Measurements from ENCODE around the gene RBM33. TPM values are rescaled to one million over a fixed set of nuclear protein-coding genes. Genes with fewer than 3 reads are reported as not detected.

The RBM33 gene
- total and polyA plus RNA-seq, 4 donors, result 31.9 to 39.1 (median 35.2) TPM

GRCh38 chr7:155780884-155781283 lies 136.4 kb downstream of the RBM33 start:
- Histone ChIP-seq H3K27ac (ENCODE audit: low read depth, low read length) (no peak overlapping the region), H3K36me3 (ENCODE audit: control insufficient read depth, insufficient read depth, low read length) (peaks cover 51% of the 10 kb centered on the region), H3K4me1 (ENCODE audit: control insufficient read depth, insufficient read depth, low read length) (no peaks in the 10 kb centered on the region), H3K27me3 (ENCODE audit: control insufficient read depth, insufficient read depth, low read length) (no peaks in the 10 kb centered on the region), H3K4me3 (ENCODE audit: low read depth, low read length) (no peak overlapping the region), H3K9me3 (ENCODE audit: control insufficient read depth, insufficient read depth, low read length) (no peaks in the 10 kb centered on the region)
- WGBS (ENCODE audit: insufficient coverage), result 92% methylated on average over 10 of the region's 24 CpGs
- no peak for DNase-seq (ENCODE audit: low read depth in 4 of 6, low spot score in 6 of 6)

- Histone ChIP-seq H3K9me3 (ENCODE audit: control insufficient read depth, insufficient read depth, low read length) (no peaks in the 10 kb centered on the region), H3K4me1 (ENCODE audit: control insufficient read depth, insufficient read depth, low read length) (no peaks in the 10 kb centered on the region), H3K4me3 (ENCODE audit: low read depth, low read length) (no peak overlapping the region), H3K27me3 (ENCODE audit: control insufficient read depth, insufficient read depth, low read length) (no peaks in the 10 kb centered on the region), H3K27ac (ENCODE audit: low read depth, low read length) (no peak overlapping the region), H3K36me3 (ENCODE audit: control insufficient read depth, insufficient read depth, low read length) (peaks cover 46% of the 10 kb centered on the region)
- DNase-seq (ENCODE audit: low read depth in 4 of 6, low spot score in 6 of 6), result no peak
- 96% methylated on average over 7 of the region's 20 CpGs for WGBS (ENCODE audit: insufficient coverage)
Observed at GRCh38 chr7:155781433-155781832, 137.0 kb downstream of the RBM33 start.

- Histone ChIP-seq H3K9me3 (ENCODE audit: control insufficient read depth, insufficient read depth, low read length) (no peaks in the 10 kb centered on the region), H3K27me3 (ENCODE audit: control insufficient read depth, insufficient read depth, low read length) (peaks cover 4% of the 10 kb centered on the region), H3K4me3 (ENCODE audit: low read depth, low read length) (no peak overlapping the region), H3K36me3 (ENCODE audit: control insufficient read depth, insufficient read depth, low read length) (peaks cover 42% of the 10 kb centered on the region), H3K4me1 (ENCODE audit: control insufficient read depth, insufficient read depth, low read length) (peaks cover 2% of the 10 kb centered on the region), H3K27ac (ENCODE audit: low read depth, low read length) (no peak overlapping the region)
- DNase-seq (ENCODE audit: low read depth in 4 of 6, low spot score in 6 of 6), result no peak
- WGBS (ENCODE audit: insufficient coverage), result 85% methylated on average over 10 of the region's 10 CpGs
Observed at GRCh38 chr7:155782466-155782865, 138.0 kb downstream of the RBM33 start.

GRCh38 chr7:155785536-155785935 lies 141.1 kb downstream of the RBM33 start:
- no peaks in the 10 kb centered on the region for H3K9me3 ChIP-seq (ENCODE audit: control insufficient read depth, insufficient read depth, low read length)
- WGBS (ENCODE audit: insufficient coverage), result 83% methylated on average over 1 of the region's 10 CpGs
- no peak overlapping the region for H3K27ac ChIP-seq (ENCODE audit: low read depth, low read length)
- no peak overlapping the region for H3K4me3 ChIP-seq (ENCODE audit: low read depth, low read length)
- H3K4me1 ChIP-seq (ENCODE audit: control insufficient read depth, insufficient read depth, low read length), result peaks cover 7% of the 10 kb centered on the region
- H3K27me3 ChIP-seq (ENCODE audit: control insufficient read depth, insufficient read depth, low read length), result peaks cover 8% of the 10 kb centered on the region
- peaks cover 35% of the 10 kb centered on the region for H3K36me3 ChIP-seq (ENCODE audit: control insufficient read depth, insufficient read depth, low read length)
- DNase-seq (ENCODE audit: low read depth in 4 of 6, low spot score in 6 of 6), result no peak

- H3K27ac ChIP-seq (ENCODE audit: low read depth, low read length), result no peak overlapping the region
- H3K4me1 ChIP-seq (ENCODE audit: control insufficient read depth, insufficient read depth, low read length), result peaks cover 7% of the 10 kb centered on the region
- WGBS (ENCODE audit: insufficient coverage), result 78% methylated on average over 2 of the region's 10 CpGs
- H3K27me3 ChIP-seq (ENCODE audit: control insufficient read depth, insufficient read depth, low read length), result peaks cover 8% of the 10 kb centered on the region
- DNase-seq (ENCODE audit: low read depth in 4 of 6, low spot score in 6 of 6), result no peak
- H3K36me3 ChIP-seq (ENCODE audit: control insufficient read depth, insufficient read depth, low read length), result peaks cover 25% of the 10 kb centered on the region
- no peaks in the 10 kb centered on the region for H3K9me3 ChIP-seq (ENCODE audit: control insufficient read depth, insufficient read depth, low read length)
- no peak overlapping the region for H3K4me3 ChIP-seq (ENCODE audit: low read depth, low read length)
Observed at GRCh38 chr7:155786491-155786890, 142.0 kb downstream of the RBM33 start.

GRCh38 chr7:155787171-155787851 lies 142.8 kb downstream of the RBM33 start:
- H3K36me3 ChIP-seq (ENCODE audit: control insufficient read depth, insufficient read depth, low read length), result peaks cover 21% of the 10 kb centered on the region
- peak overlapping the region; percentile 31 for H3K4me3 ChIP-seq (ENCODE audit: low read depth, low read length)
- WGBS (ENCODE audit: insufficient coverage), result 1% methylated on average over 56 of the region's 68 CpGs
- peaks cover 8% of the 10 kb centered on the region for H3K27me3 ChIP-seq (ENCODE audit: control insufficient read depth, insufficient read depth, low read length)
- no peaks in the 10 kb centered on the region for H3K9me3 ChIP-seq (ENCODE audit: control insufficient read depth, insufficient read depth, low read length)
- H3K4me1 ChIP-seq (ENCODE audit: control insufficient read depth, insufficient read depth, low read length), result peaks cover 7% of the 10 kb centered on the region
- H3K27ac ChIP-seq (ENCODE audit: low read depth, low read length), result no peak overlapping the region
- DNase-seq (ENCODE audit: low read depth in 4 of 6, low spot score in 6 of 6), result no peak

GRCh38 chr7:155788616-155789000 lies 144.1 kb downstream of the RBM33 start:
- Histone ChIP-seq H3K36me3 (ENCODE audit: control insufficient read depth, insufficient read depth, low read length) (peaks cover 14% of the 10 kb centered on the region), H3K9me3 (ENCODE audit: control insufficient read depth, insufficient read depth, low read length) (no peaks in the 10 kb centered on the region), H3K4me1 (ENCODE audit: control insufficient read depth, insufficient read depth, low read length) (peaks cover 7% of the 10 kb centered on the region), H3K27me3 (ENCODE audit: control insufficient read depth, insufficient read depth, low read length) (peaks cover 8% of the 10 kb centered on the region), H3K27ac (ENCODE audit: low read depth, low read length) (no peak overlapping the region), H3K4me3 (ENCODE audit: low read depth, low read length) (no peak overlapping the region)
- no peak for DNase-seq (ENCODE audit: low read depth in 4 of 6, low spot score in 6 of 6)
- WGBS (ENCODE audit: insufficient coverage), result 88% methylated on average over 22 of the region's 22 CpGs

GRCh38 chr7:155789001-155789725 lies 144.7 kb downstream of the RBM33 start:
- H3K9me3 ChIP-seq (ENCODE audit: control insufficient read depth, insufficient read depth, low read length), result no peaks in the 10 kb centered on the region

GRCh38 chr7:155790666-155791065 lies 146.2 kb downstream of the RBM33 start:
- WGBS (ENCODE audit: insufficient coverage), result no CpG with 5 or more reads among the region's 8 CpGs
- Histone ChIP-seq H3K9me3 (ENCODE audit: control insufficient read depth, insufficient read depth, low read length) (no peaks in the 10 kb centered on the region), H3K4me1 (ENCODE audit: control insufficient read depth, insufficient read depth, low read length) (peaks cover 7% of the 10 kb centered on the region), H3K27ac (ENCODE audit: low read depth, low read length) (no peak overlapping the region), H3K36me3 (ENCODE audit: control insufficient read depth, insufficient read depth, low read length) (peaks cover 8% of the 10 kb centered on the region), H3K4me3 (ENCODE audit: low read depth, low read length) (no peak overlapping the region), H3K27me3 (ENCODE audit: control insufficient read depth, insufficient read depth, low read length) (peaks cover 10% of the 10 kb centered on the region)
- no peak for DNase-seq (ENCODE audit: low read depth in 4 of 6, low spot score in 6 of 6)

More at GRCh38 chr7:155789001-155789725, 144.7 kb downstream of the RBM33 start:
- 90% methylated on average over 27 of the region's 29 CpGs for WGBS (ENCODE audit: insufficient coverage)
- Histone ChIP-seq H3K4me1 (ENCODE audit: control insufficient read depth, insufficient read depth, low read length) (peaks cover 7% of the 10 kb centered on the region), H3K4me3 (ENCODE audit: low read depth, low read length) (no peak overlapping the region), H3K27me3 (ENCODE audit: control insufficient read depth, insufficient read depth, low read length) (peaks cover 8% of the 10 kb centered on the region), H3K27ac (ENCODE audit: low read depth, low read length) (no peak overlapping the region), H3K36me3 (ENCODE audit: control insufficient read depth, insufficient read depth, low read length) (peaks cover 12% of the 10 kb centered on the region)
- DNase-seq (ENCODE audit: low read depth in 4 of 6, low spot score in 6 of 6), result no peak
